Astrocyte (in vitro differentiated cells and primary cell): Measurements from ENCODE around the gene SOBP. TPM values are rescaled to one million over a fixed set of nuclear protein-coding genes. Genes with fewer than 3 reads are reported as not detected.

ENCODE experiments used
- DNase-seq: peaks from one replicate; pipeline ENCODE4 v3.0.0-alpha.2; 2010; ENCODE audit warnings: low read depth
- FAIRE-seq: peaks from 2 replicates; lab custom pipeline; 2011; peaks lifted over from hg19 to GRCh38; lab: Jason Lieb, UNC
- H2AFZ ChIP-seq: 2 replicates; pipeline ENCODE4 v1.6.0; 2012; ENCODE audit warnings: low read depth, low read length, inconsistent platforms
- H3K27ac ChIP-seq: 2 replicates; pipeline ENCODE4 v1.5.1; 2011; ENCODE audit warnings: low read depth, low read length, inconsistent platforms
- H3K27me3 ChIP-seq: 2 replicates; pipeline ENCODE4 v1.6.0; 2011; ENCODE audit warnings: low read length, inconsistent platforms; ENCODE audit not compliant: insufficient read depth
- H3K36me3 ChIP-seq: 2 replicates; pipeline ENCODE4 v1.5.1; 2011; ENCODE audit warnings: low read length, inconsistent platforms; ENCODE audit not compliant: insufficient read depth
- H3K4me1 ChIP-seq: 2 replicates; pipeline ENCODE4 v1.5.1; 2011; ENCODE audit warnings: low read length, inconsistent platforms; ENCODE audit not compliant: insufficient read depth
- H3K4me2 ChIP-seq: 2 replicates; pipeline ENCODE4 v1.6.0; 2012; ENCODE audit warnings: low read length, inconsistent platforms
- H3K4me3 ChIP-seq: 2 replicates; pipeline ENCODE4 v1.5.1; 2011; ENCODE audit warnings: low read depth, mild to moderate bottlenecking, low read length, inconsistent platforms; ENCODE audit not compliant: insufficient read depth
- H3K79me2 ChIP-seq: 2 replicates; pipeline ENCODE4 v1.6.0; 2012; ENCODE audit warnings: mild to moderate bottlenecking, low read length, inconsistent platforms; ENCODE audit not compliant: insufficient read depth
- H3K9ac ChIP-seq: 2 replicates; pipeline ENCODE4 v1.6.0; 2012; ENCODE audit warnings: mild to moderate bottlenecking, low read length, inconsistent platforms
- H3K9me3 ChIP-seq: 2 replicates; pipeline ENCODE4 v1.5.1; 2012; ENCODE audit warnings: low read depth, mild to moderate bottlenecking, low read length, inconsistent platforms; ENCODE audit not compliant: insufficient read depth
- H4K20me1 ChIP-seq: 2 replicates; pipeline ENCODE4 v1.6.0; 2012; ENCODE audit warnings: low read length, inconsistent platforms; ENCODE audit not compliant: insufficient read depth
- H3K27ac Mint-ChIP-seq: one replicate; pipeline ENCODE4 v1.8.0; 2021; ENCODE audit warnings: mild to moderate bottlenecking, mixed read lengths; ENCODE audit not compliant: unreplicated experiment
- H3K27me3 Mint-ChIP-seq: one replicate; pipeline ENCODE4 v1.8.0; 2021; ENCODE audit warnings: low read depth, mixed read lengths; ENCODE audit not compliant: unreplicated experiment
- H3K36me3 Mint-ChIP-seq: one replicate; pipeline ENCODE4 v1.8.0; 2021; ENCODE audit warnings: low read depth, mixed read lengths; ENCODE audit not compliant: unreplicated experiment
- H3K4me1 Mint-ChIP-seq: one replicate; pipeline ENCODE4 v1.8.0; 2021; ENCODE audit warnings: low read depth, mixed read lengths; ENCODE audit not compliant: unreplicated experiment
- H3K4me3 Mint-ChIP-seq: one replicate; pipeline ENCODE4 v1.8.0; 2021; ENCODE audit warnings: mild to moderate bottlenecking, moderate library complexity, mixed read lengths; ENCODE audit not compliant: unreplicated experiment
- H3K9me3 Mint-ChIP-seq: one replicate; pipeline ENCODE4 v1.8.0; 2021; ENCODE audit warnings: mild to moderate bottlenecking, mixed read lengths; ENCODE audit not compliant: unreplicated experiment
- CTCF ChIP-seq: IDR thresholded peaks from 2 replicates; pipeline ENCODE4 v1.5.1; 2011; ENCODE audit warnings: low read depth, mild to moderate bottlenecking, inconsistent platforms, low read length, moderate library complexity; ENCODE audit not compliant: insufficient read depth
- EZH2 ChIP-seq: IDR thresholded peaks from 2 replicates; pipeline ENCODE4 v1.6.1; 2012; ENCODE audit warnings: mild to moderate bottlenecking, low read length, inconsistent platforms; ENCODE audit not compliant: insufficient read depth
- total RNA-seq: library from RNA; stranded (reverse); gene quantifications from 2 replicates; pipeline ENCODE4 v1.2.1, GENCODE V29; 2021

The SOBP gene
- total RNA-seq, 1 donor from 2014 or later, result 4.7 TPM

DNA sequence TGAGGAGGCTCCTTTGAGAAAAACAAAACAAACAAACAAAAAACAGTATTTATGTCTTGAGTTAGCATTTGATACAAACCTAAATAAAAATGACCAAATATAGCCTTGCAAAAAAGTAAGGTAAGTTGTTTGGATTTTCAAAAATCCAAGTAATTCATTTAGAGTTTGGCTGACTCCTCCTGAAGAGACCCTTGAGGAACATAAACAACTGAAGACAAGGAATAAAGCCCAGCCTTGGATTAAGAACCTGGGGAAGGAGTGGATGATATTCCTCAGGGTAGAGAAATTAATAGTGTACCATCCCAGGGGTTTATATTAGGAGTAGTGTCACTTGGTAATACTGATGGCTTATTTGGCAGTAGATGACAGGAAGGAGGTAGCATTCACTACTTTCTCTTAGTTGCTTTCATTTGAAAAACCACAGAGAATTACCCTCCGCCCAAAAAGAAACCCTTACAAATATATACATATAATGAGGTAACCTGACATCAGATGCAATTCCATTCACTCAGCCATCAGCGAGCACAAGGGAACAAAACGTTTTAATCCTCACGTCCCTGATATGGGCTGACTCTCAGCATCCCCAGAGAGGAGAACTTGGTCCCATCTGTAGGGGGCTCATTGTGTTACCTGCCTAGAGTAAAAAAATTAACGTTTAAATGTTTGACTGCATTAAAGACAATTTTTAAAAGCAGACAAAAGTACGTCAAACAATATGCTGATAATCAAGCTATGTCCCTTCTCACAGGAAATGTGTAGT lies 57.0 kb downstream of the SOBP start:
- no peak overlapping the region for H3K9ac ChIP-seq
- Mint-ChIP-seq H3K4me3 (no peak overlapping the region), H3K27me3 (no peaks in the 10 kb centered on the region), H3K4me1 (no peaks in the 10 kb centered on the region), H3K9me3 (no peaks in the 10 kb centered on the region), H3K27ac (no peak overlapping the region), H3K36me3 (peaks cover 2% of the 10 kb centered on the region)
- H3K9me3 ChIP-seq, result no peaks in the 10 kb centered on the region
- no peak overlapping the region for H3K27ac ChIP-seq
- FAIRE-seq, result no peak
- H4K20me1 ChIP-seq, result no peaks in the 10 kb centered on the region
- H3K36me3 ChIP-seq, result no peaks in the 10 kb centered on the region
- H3K4me3 ChIP-seq, result no peak overlapping the region
- H3K79me2 ChIP-seq, result no peaks in the 10 kb centered on the region
- no peak overlapping the region for H3K4me2 ChIP-seq
- no peaks in the 10 kb centered on the region for H3K4me1 ChIP-seq
- no peaks in the 10 kb centered on the region for H3K27me3 ChIP-seq
- no peak for DNase-seq
- H2AFZ ChIP-seq, result no peak overlapping the region
- TF ChIP-seq EZH2 (no peak), CTCF (no peak)

- no peak overlapping the region for H3K27ac Mint-ChIP-seq
- Histone ChIP-seq H3K4me2 (no peak overlapping the region), H3K79me2 (no peaks in the 10 kb centered on the region), H3K27ac (no peak overlapping the region), H3K9ac (no peak overlapping the region), H3K4me1 (no peaks in the 10 kb centered on the region), H3K36me3 (no peaks in the 10 kb centered on the region), H3K4me3 (no peak overlapping the region), H2AFZ (no peak overlapping the region), H4K20me1 (no peaks in the 10 kb centered on the region), H3K27me3 (no peaks in the 10 kb centered on the region), H3K9me3 (no peaks in the 10 kb centered on the region)
- H3K9me3 Mint-ChIP-seq, result no peaks in the 10 kb centered on the region
- H3K27me3 Mint-ChIP-seq, result no peaks in the 10 kb centered on the region
- H3K4me3 Mint-ChIP-seq, result no peak overlapping the region
- FAIRE-seq (no peak), DNase-seq (no peak)
- TF ChIP-seq CTCF, result no peak
- no peak for TF ChIP-seq EZH2
- no peaks in the 10 kb centered on the region for H3K4me1 Mint-ChIP-seq
- peaks cover 4% of the 10 kb centered on the region for H3K36me3 Mint-ChIP-seq
Measured at GRCh38 chr6:107547451-107547840, 57.5 kb downstream of the SOBP start.

- TF ChIP-seq EZH2 (no peak), CTCF (no peak)
- DNase-seq (no peak), FAIRE-seq (no peak)
- Histone ChIP-seq H3K79me2 (no peaks in the 10 kb centered on the region), H3K4me1 (no peaks in the 10 kb centered on the region), H2AFZ (no peak overlapping the region), H3K36me3 (no peaks in the 10 kb centered on the region), H3K27ac (no peak overlapping the region), H3K4me2 (no peak overlapping the region), H3K9me3 (no peaks in the 10 kb centered on the region), H3K27me3 (no peaks in the 10 kb centered on the region), H3K9ac (no peak overlapping the region), H3K4me3 (no peak overlapping the region), H4K20me1 (no peaks in the 10 kb centered on the region)
- no peaks in the 10 kb centered on the region for H3K4me1 Mint-ChIP-seq
- H3K27ac Mint-ChIP-seq, result no peak overlapping the region
- no peak overlapping the region for H3K4me3 Mint-ChIP-seq
- H3K27me3 Mint-ChIP-seq, result peaks cover 2% of the 10 kb centered on the region
- no peaks in the 10 kb centered on the region for H3K9me3 Mint-ChIP-seq
- H3K36me3 Mint-ChIP-seq, result peaks cover 8% of the 10 kb centered on the region
Measured at GRCh38 chr6:107550241-107550840, 60.4 kb downstream of the SOBP start.
